Esophagus squamous epithelium (tissue), 4 donors: ENCODE measurements around the gene CA11.

ENCODE experiments used
- POLR2A ChIP-seq, 4 donors: fragments of 450-650 bp; IDR thresholded peaks; one replicate each; pipeline ENCODE4 v1.6.1; 2017; ENCODE audit warnings: antibody characterized with exemption in 4 of 4, mild to moderate bottlenecking in 4 of 4, moderate library complexity in 3 of 4
- TF ChIP-seq, protein P1 (sequence below), 6 experiments: fragments of 450-650 bp in 4 of 6; fragments of 200-600 bp in 2 of 6; sonication (generic) in 2 of 6; IDR thresholded peaks; one replicate each; pipeline ENCODE4 v1.5.1; 2016 to 2019; ENCODE audit warnings: antibody characterized with exemption in 6 of 6, mild to moderate bottlenecking in 4 of 6, moderate library complexity in 4 of 6

DNA sequence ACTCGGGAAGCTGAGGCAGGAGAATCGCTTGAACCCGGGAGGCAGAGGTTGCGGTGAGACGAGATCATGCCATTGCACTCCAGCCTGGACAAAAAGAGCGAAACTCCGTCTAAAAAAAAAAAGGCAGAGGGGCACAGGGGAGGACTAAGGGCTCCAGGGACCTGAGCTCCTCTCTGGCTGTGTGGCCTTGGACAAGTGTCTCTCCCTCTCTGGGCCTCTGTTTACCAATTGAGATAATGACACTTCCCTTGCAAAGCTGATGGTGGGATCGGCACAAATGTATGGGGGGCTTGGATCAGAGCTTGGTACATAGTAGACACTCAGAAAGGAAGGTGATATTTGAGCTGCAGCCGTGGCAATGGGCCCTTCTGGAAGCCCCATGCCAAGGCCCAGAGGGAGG lies 50.8 kb downstream of the CA11 start:
- TF ChIP-seq, protein P1, sequence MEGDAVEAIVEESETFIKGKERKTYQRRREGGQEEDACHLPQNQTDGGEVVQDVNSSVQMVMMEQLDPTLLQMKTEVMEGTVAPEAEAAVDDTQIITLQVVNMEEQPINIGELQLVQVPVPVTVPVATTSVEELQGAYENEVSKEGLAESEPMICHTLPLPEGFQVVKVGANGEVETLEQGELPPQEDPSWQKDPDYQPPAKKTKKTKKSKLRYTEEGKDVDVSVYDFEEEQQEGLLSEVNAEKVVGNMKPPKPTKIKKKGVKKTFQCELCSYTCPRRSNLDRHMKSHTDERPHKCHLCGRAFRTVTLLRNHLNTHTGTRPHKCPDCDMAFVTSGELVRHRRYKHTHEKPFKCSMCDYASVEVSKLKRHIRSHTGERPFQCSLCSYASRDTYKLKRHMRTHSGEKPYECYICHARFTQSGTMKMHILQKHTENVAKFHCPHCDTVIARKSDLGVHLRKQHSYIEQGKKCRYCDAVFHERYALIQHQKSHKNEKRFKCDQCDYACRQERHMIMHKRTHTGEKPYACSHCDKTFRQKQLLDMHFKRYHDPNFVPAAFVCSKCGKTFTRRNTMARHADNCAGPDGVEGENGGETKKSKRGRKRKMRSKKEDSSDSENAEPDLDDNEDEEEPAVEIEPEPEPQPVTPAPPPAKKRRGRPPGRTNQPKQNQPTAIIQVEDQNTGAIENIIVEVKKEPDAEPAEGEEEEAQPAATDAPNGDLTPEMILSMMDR (IDR thresholded peaks at IDR 0.05) = no peak
- TF ChIP-seq POLR2A (IDR thresholded peaks at IDR 0.05) = no peak
